NCI-H2196 treated with DMSO at 0.1 percent for 48 hours (cell line): ENCODE results near the gene RFC5.
"Not testable (repeated sequence)": the region's sequence is repeated elsewhere in the genome, so short reads cannot be mapped to it uniquely, and the experiment has no call there.

ENCODE experiments used
- DNase-seq: peaks from one replicate; lab custom pipeline; 2025; ENCODE audit not compliant: unreplicated experiment; lab: John Stamatoyannopoulos, UW

RFC5 gene

GRCh38 chr12:118013283-118013682, 3.2 kb upstream of the RFC5 start:
- DNase-seq = no peak

GRCh38 chr12:118015306-118015705, 1.2 kb upstream of the RFC5 start:
- no peak for DNase-seq

GRCh38 chr12:118015944-118016343, 559 bp upstream of the RFC5 start:
- DNase-seq = no peak

GRCh38 chr12:118017926-118018325, 1.4 kb downstream of the RFC5 start:
- DNase-seq = no peak

GRCh38 chr12:118020036-118020435, 3.5 kb downstream of the RFC5 start:
- no peak for DNase-seq

- DNase-seq = not testable (repeated sequence)
Measured at GRCh38 chr12:118022097-118022727, 5.7 kb downstream of the RFC5 start.

GRCh38 chr12:118022728-118023109, 6.2 kb downstream of the RFC5 start:
- no peak for DNase-seq

GRCh38 chr12:118023301-118023860, 6.9 kb downstream of the RFC5 start:
- DNase-seq = no peak

- DNase-seq = no peak
Measured at GRCh38 chr12:118025168-118025567, 8.7 kb downstream of the RFC5 start.

GRCh38 chr12:118029166-118029565, 12.7 kb downstream of the RFC5 start:
- DNase-seq = no peak

- DNase-seq = no peak
Measured at GRCh38 chr12:118032188-118032587, 15.7 kb downstream of the RFC5 start.

- no peak for DNase-seq
Measured at GRCh38 chr12:118033323-118033722, 16.8 kb downstream of the RFC5 start.

GRCh38 chr12:118033902-118034301, 17.4 kb downstream of the RFC5 start:
- DNase-seq = no peak

GRCh38 chr12:118034429-118035189, 18.1 kb downstream of the RFC5 start:
- no peak for DNase-seq

GRCh38 chr12:118035190-118036041, 18.9 kb downstream of the RFC5 start:
- no peak for DNase-seq

GRCh38 chr12:118036672-118037411, 20.3 kb downstream of the RFC5 start:
- no peak for DNase-seq

- no peak for DNase-seq
Measured at GRCh38 chr12:118038137-118038536, 21.6 kb downstream of the RFC5 start.

GRCh38 chr12:118042091-118042490, 25.6 kb downstream of the RFC5 start:
- DNase-seq = no peak

- no peak for DNase-seq
Measured at GRCh38 chr12:118044075-118044474, 27.6 kb downstream of the RFC5 start.

- no peak for DNase-seq
Measured at GRCh38 chr12:118044577-118044976, 28.1 kb downstream of the RFC5 start.

- DNase-seq = no peak
Measured at GRCh38 chr12:118046430-118046829, 29.9 kb downstream of the RFC5 start.
